LNCaP clone FGC (cell line): ENCODE measurements around the gene CNTF.

Experiments used
- DNase-seq: peaks from one replicate; pipeline ENCODE4 v3.0.0-alpha.2; 2011; ENCODE audit warnings: low read depth
- H3K4me3 ChIP-seq: 2 replicates; pipeline ENCODE4 v1.5.1; 2011; ENCODE audit warnings: mild to moderate bottlenecking, low read depth, low read length, control low read depth
- TF ChIP-seq, protein P1 (sequence below): IDR thresholded peaks from 2 replicates; pipeline ENCODE4 v1.5.1; 2012; ENCODE audit warnings: mild to moderate bottlenecking; ENCODE audit not compliant: control insufficient read depth, insufficient read depth; ENCODE audit errors: extremely low read depth

Gene CNTF

DNA sequence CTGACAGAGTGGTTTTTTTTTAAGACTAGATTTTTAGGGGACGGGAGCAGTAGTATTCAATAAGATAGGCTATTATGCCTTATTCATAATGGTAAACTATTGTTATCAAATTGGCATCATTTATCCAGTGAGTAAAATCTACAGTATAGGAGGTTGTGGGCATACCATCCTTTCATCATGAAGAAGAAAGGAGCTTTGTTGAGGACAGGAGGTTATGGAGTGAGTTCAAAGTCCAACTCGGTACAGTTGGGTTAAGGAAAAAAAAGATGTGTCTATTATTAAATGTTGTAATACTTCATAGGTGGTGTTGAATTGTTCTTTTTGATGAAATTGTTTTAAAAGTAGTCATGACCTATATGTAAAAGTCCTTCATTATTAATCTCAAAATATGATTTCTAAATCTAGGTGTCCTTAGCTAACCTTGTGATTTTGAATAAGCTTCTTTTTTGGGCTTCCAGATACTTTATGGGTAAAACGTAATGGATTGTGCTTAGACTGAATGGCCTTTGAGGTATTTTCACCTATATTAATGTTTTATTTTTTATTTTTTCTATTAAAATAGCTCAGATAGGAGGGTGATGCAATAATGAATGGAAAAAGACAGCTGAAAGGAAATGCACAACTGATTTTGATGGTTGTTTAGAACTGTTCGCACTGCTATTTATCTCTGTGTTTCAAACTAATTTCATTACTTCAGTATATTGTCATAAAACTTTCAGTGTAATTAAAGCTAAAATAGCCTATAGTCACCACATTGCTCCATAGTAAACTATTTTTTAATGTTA is 15.3 kb upstream of the CNTF start:
- H3K4me3 ChIP-seq: no peak overlapping the region
- no peak for DNase-seq
- TF ChIP-seq, protein P1, sequence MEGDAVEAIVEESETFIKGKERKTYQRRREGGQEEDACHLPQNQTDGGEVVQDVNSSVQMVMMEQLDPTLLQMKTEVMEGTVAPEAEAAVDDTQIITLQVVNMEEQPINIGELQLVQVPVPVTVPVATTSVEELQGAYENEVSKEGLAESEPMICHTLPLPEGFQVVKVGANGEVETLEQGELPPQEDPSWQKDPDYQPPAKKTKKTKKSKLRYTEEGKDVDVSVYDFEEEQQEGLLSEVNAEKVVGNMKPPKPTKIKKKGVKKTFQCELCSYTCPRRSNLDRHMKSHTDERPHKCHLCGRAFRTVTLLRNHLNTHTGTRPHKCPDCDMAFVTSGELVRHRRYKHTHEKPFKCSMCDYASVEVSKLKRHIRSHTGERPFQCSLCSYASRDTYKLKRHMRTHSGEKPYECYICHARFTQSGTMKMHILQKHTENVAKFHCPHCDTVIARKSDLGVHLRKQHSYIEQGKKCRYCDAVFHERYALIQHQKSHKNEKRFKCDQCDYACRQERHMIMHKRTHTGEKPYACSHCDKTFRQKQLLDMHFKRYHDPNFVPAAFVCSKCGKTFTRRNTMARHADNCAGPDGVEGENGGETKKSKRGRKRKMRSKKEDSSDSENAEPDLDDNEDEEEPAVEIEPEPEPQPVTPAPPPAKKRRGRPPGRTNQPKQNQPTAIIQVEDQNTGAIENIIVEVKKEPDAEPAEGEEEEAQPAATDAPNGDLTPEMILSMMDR: no peak

DNA sequence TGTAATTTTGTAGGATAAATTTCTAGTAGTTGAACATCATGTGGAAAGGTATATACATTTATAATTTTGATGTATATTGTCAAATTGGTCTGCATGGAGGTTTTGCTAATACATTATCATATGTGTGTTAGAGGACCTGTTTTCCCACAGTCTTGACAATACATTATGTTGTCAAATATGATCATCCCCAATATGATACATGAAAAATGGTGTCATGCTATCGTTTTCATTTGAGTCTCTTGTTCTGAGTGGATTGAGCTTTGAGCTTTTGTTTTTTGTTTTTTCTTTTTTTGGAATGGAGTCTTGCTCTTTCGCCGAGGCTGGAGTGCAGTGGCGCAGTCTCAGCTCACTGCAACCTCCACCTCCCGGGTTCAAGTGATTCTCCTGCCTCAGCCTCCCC is 14.1 kb upstream of the CNTF start:
- no peak for DNase-seq
- TF ChIP-seq, protein P1: no peak
- H3K4me3 ChIP-seq: no peak overlapping the region

DNA sequence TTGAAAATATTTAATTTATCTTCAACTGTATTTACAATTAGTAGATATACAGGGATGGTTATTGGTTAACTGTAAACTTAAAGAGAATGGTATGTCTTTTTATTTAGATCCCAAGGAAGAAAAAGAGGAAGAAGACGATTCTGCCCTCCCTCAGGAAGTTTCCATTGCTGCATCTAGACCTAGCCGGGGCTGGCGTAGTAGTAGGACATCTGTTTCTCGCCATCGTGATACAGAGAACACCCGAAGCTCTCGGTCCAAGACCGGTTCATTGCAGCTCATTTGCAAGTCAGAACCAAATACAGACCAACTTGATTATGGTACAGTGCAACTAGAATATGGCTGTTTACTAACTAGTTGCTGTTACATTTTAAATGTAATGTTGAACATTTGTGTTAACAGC is 12.7 kb upstream of the CNTF start:
- TF ChIP-seq, protein P1: no peak
- DNase-seq: no peak
- H3K4me3 ChIP-seq: no peak overlapping the region

DNA sequence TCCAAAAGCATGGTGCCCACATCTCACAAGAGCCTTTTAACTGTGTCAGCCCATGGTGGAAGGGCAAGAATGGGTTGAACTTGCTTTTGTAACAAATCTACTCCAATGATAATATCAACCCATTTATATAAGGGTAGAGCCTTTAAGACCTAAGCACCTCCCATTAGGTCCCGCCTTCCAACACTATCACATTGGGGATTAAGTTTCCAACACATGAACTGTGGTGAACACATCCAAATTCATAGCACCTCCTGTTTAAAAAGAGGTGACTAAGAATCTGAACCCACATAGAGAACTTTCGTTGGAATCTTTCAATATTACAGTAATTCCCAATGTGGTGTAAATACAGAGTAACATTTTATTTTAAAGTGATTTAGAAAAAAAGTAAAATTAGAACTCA is 9.2 kb upstream of the CNTF start:
- TF ChIP-seq, protein P1: no peak
- no peak for DNase-seq
- no peak overlapping the region for H3K4me3 ChIP-seq

DNA sequence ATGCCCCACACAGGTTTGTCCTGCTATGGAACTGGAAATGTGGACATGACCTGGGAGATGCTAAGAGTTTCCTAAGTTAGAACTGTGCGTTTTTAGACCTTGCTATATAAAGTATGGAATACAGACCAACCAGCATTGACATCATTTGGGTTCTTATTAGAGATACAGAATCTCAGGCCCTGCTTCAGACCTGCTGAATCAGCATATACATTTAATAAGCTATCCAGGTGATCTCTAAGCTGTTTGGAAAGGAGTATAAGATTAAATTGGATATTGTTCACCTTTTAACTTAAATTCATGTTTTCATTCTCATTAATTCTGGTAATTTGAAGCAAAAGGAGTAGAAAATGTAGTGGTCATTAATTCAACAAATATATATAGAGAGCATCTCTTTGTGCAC is 6.9 kb upstream of the CNTF start:
- no peak overlapping the region for H3K4me3 ChIP-seq
- no peak for DNase-seq
- TF ChIP-seq, protein P1: no peak

DNA sequence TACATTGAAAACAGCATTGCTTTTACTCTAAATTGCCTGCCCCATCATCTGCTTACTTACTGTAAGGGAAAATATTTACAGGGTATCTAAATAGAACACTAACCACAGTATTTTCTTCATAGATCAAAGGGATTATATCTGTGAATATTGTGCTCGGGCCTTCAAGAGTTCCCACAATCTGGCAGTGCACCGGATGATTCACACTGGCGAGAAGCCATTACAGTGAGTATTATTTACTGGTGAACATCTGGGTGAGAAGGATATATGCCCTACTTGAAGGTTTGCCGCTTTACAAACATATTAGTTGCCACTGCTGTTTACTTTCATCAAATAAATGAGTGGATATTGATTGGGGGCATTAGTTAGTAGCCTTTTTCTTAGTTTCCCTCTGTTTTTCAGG is 5.9 kb upstream of the CNTF start:
- TF ChIP-seq, protein P1: no peak
- no peak for DNase-seq
- H3K4me3 ChIP-seq: no peak overlapping the region

DNA sequence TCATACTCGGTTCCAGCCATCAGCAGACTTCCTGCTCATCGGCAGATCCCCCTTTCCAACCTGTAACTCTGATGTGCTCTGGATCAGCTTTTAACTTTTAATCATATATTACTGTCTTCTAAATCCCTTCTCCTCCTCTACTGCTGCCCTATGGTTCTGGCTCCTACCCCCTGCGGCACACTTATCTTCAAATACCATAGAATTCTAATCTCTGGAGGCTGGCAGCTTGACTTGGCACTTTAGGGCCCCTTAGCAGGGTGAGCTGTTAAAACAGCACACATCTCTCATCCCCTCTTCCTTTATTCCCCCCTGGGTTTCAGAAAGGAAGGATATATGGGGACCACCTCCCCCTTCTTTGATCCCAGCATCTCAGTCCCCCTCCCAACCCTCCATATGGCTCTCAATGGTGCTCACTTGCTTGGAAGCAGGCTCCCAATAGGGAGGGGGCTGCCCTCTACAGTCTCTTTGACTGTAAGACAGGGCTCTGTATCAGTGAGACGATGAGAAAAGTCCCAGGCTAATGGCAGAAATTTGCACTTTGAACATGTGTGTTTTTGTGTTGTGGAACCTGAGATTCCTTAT is 4.4 kb upstream of the CNTF start:
- no peak overlapping the region for H3K4me3 ChIP-seq
- no peak for DNase-seq
- TF ChIP-seq, protein P1: no peak
